Measurements from ENCODE around the gene DHRS2. TPM values are rescaled to one million over a fixed set of nuclear protein-coding genes. Genes with fewer than 3 reads are reported as not detected.

The DHRS2 gene
- total and polyA plus RNA-seq, 2 of the 13 experiments (the other 11 are each of a cell fraction or from before 2014, with no cell fraction given): 1,621 to 3,021 TPM

DNA sequence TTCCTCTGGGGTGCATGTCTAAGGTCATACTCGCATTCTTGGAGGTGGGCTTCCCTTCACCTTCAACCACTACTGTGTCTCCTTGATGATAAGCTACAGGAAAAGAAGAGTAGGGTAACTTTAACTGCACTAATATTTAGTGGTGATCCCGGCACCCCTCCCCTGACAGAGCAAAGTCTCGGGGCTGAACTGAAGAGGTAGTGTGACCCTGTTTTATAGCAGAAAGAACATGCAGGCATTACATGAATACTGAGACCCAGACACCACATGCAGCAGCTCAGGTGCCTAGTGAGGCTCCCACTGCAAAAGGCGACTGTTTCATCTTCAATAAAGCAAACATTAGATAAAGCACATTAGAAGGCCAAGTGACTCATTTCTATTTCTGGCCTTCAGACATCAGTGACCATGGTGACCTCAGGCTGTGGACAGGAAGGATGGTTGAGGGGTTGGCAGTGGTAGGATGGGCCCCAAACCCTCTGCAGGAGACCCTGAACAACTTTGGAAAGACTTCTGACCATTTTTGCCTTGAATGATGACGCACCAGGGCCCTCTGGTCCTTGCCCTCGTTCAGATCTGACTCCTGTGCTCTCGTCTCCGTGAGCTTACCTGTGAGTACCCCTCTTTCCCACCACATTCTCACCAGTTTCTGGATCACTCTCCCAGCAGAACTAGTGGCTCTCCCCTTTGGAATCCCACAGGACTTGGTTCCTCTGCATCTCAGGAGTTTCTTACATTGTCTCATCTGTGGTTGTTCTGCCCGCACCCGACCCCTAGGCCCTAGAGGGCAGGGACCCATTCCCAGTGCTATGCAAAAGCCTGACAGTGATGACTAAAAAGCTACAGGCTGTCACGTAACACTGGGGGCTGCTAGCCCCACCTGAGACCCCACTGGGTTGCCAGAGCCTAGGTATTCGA, 33.7 kb upstream of the DHRS2 start:
- CTCF ChIA-PET (ENCODE audit: low intra/inter-chr PET ratio, low total read pairs): interaction anchor here (0.5 to 2.1 kb wide), 2 partner anchors 13 to 29 kb away, joined by 3 to 9 read pairs; no protein-coding TSS in a partner anchor
- FAIRE-seq (peak; percentile 64), ATAC-seq (peak; percentile 84), DNase-seq (ENCODE audit: low spot score) (peak; percentile 98)
- in situ Hi-C loops (cut with HindIII; ENCODE audit: extremely low pct_ligation_motif_present, low pct_unique_long_range_greater_than_20kb) (no loop called here), intact Hi-C loops (cut with micrococcal nuclease; ENCODE audit: unreplicated experiment) (loop anchor here (1.0 kb wide), 1 partner anchor 8 kb away; no protein-coding TSS in a partner anchor)
- H3K4me3 ChIP-seq (replicated peaks in 1 of 3; ENCODE audit: insufficient read depth in 1 of 3, low read depth in 2 of 3, low read length in 3 of 3): 0 out of 6 replicates have a peak overlapping the region, but pooled peaks of 1 of the 3 experiments have one; percentile 2
- H3K4me2 ChIP-seq (ENCODE audit: low read depth, low read length): peak overlapping the region; percentile 51
- H3K27me3 ChIP-seq (ENCODE audit: control insufficient read depth in 1 of 2, insufficient read depth in 2 of 2, low read length in 2 of 2): no peaks in the 10 kb centered on the region
- H3K9ac ChIP-seq (ENCODE audit: insufficient read depth, low read depth, low read length): peak overlapping the region; percentile 49
- peak overlapping the region; percentile 61 for H3K27ac ChIP-seq (ENCODE audit: extremely low read length, insufficient read depth, low read length)
- TSS peak; percentile 89 for BruUV-seq (replicated peaks)
- no peaks in the 10 kb centered on the region for H4K20me1 ChIP-seq (ENCODE audit: insufficient read depth, low read length)
- H3K9me3 ChIP-seq (ENCODE audit: low read length): peaks cover 8% of the 10 kb centered on the region; the same call in 1 of the 2 replicates
- H3K79me2 ChIP-seq (ENCODE audit: insufficient read depth, low read length): no peaks in the 10 kb centered on the region
- no peak overlapping the region for H2AFZ ChIP-seq (ENCODE audit: low read length)
- 61% methylated on average over 12 of the region's 12 CpGs for WGBS (ENCODE audit: low lambda C conversion rate)
- POLR2A ChIA-PET: interaction anchor here (0.7 to 10.5 kb wide), 19 partner anchors 9 to 593 kb away, joined by 3 to 267 read pairs (median 4); partner anchors contain the start of genes ACIN1, AP1G2, C14orf119 and DCAF11
- no peaks in the 10 kb centered on the region for H3K36me3 ChIP-seq (replicated peaks in 1 of 2; ENCODE audit: control insufficient read depth in 1 of 2, insufficient read depth in 2 of 2, low read length in 2 of 2)
- peaks cover 70% of the 10 kb centered on the region for H3K4me1 ChIP-seq (ENCODE audit: insufficient read depth, low read length)
- no peak for TF ChIP-seq FIP1L1 (IDR thresholded peaks at IDR 0.05; ENCODE audit: borderline replicate concordance, insufficient read depth, low read depth, low read length)
- TF ChIP-seq MEIS2 (CRISPR knock-in tag; IDR thresholded peaks at IDR 0.05): peak; percentile 84
- no peak; the same call in 1 of the 2 replicates for TF ChIP-seq NFKB2 (CRISPR knock-in tag; IDR thresholded peaks at IDR 0.05; ENCODE audit: borderline replicate concordance)
- peak; percentile 68; the same call in 1 of the 2 replicates for TF ChIP-seq ZZZ3 (CRISPR knock-in tag; IDR thresholded peaks at IDR 0.05; ENCODE audit: borderline replicate concordance)
- TF ChIP-seq ARNT (IDR thresholded peaks at IDR 0.05): no peak
- TF ChIP-seq ZNF180 (CRISPR knock-in tag; IDR thresholded peaks at IDR 0.05; ENCODE audit: borderline replicate concordance, low read depth): no peak
- TF ChIP-seq HIC2 (CRISPR knock-in tag; IDR thresholded peaks at IDR 0.05; ENCODE audit: low read depth): 0 out of 2 replicates have a peak, but pooled peaks have one; percentile 29
- TF ChIP-seq GRHL1 (CRISPR knock-in tag; conservative IDR thresholded peaks at IDR 0.05): no peak
- peak; percentile 84 for TF ChIP-seq HOXA3 (CRISPR knock-in tag; IDR thresholded peaks at IDR 0.05)
- TF ChIP-seq RCOR2 (CRISPR knock-in tag; IDR thresholded peaks at IDR 0.05): peak; percentile 90
- no peak; the same call in 1 of the 2 replicates for TF ChIP-seq AKAP8 (CRISPR knock-in tag; IDR thresholded peaks at IDR 0.05)
- TF ChIP-seq SUZ12 (IDR thresholded peaks at IDR 0.05; ENCODE audit: low read depth, low read length): no peak
- TF ChIP-seq ZNF569 (CRISPR knock-in tag; IDR thresholded peaks at IDR 0.05; ENCODE audit: borderline replicate concordance): no peak
- TF ChIP-seq RNF2 (conservative IDR thresholded peaks at IDR 0.05; ENCODE audit: low read depth): peak; percentile 48; the same call in 1 of the 2 replicates
- no peak for TF ChIP-seq ZNF17 (CRISPR knock-in tag; IDR thresholded peaks at IDR 0.05)
- TF ChIP-seq ZBTB26 (CRISPR knock-in tag; IDR thresholded peaks at IDR 0.05; ENCODE audit: borderline replicate concordance): peak; percentile 37

Measured in HepG2 (cell line).